IMR-90 (cell line): Measurements from ENCODE around the gene FAM20A. TPM values are rescaled to one million over a fixed set of nuclear protein-coding genes. Genes with fewer than 3 reads are reported as not detected.
"Not testable (repeated sequence)": the region's sequence is repeated elsewhere in the genome, so short reads cannot be mapped to it uniquely, and the experiment has no call there.

Experiments
- ATAC-seq: fragments of 200-7000 bp; cut with Tn5 transposase; 2 replicates; pipeline ENCODE4 v1.9.1; 2020; ENCODE audit warnings: low read depth, mild to moderate bottlenecking, moderate library complexity
- BruUV-seq: library from RNA; stranded (reverse); fragments of 400-500 nt; replicated peaks from 2 replicates; lab custom pipeline; 2021; lab: Mats Ljungman, UMichigan
- CTCF ChIA-PET: fragments of 300-600 bp; formaldehyde crosslinking; extraction: SDS; loops from one replicate; lab custom pipeline; 2021; ENCODE audit warnings: antibody characterized with exemption; lab: Yijun Ruan, JAX
- POLR2A ChIA-PET: fragments of 300-600 bp; sonication (Branson Sonifier 250); formaldehyde crosslinking; loops from one replicate; lab custom pipeline; 2022; ENCODE audit warnings: antibody characterized with exemption; ENCODE audit not compliant: unreplicated experiment; lab: Charles Lee
- DNase-seq: peaks from one replicate; pipeline ENCODE4 v3.0.0; 2013
- H2AFZ ChIP-seq: replicated peaks from 2 replicates; pipeline ENCODE3; 2013; ENCODE audit warnings: low read length, mild to moderate bottlenecking; ENCODE audit not compliant: poor library complexity
- H2AK5ac ChIP-seq: 2 replicates; pipeline ENCODE4 v1.6.1; 2013; ENCODE audit warnings: low read depth, low read length, inconsistent platforms
- H2AK9ac ChIP-seq: replicated peaks from 2 replicates; pipeline ENCODE3; 2013; ENCODE audit warnings: mild to moderate bottlenecking, low read depth, low read length, moderate library complexity; ENCODE audit not compliant: poor library complexity
- H2BK120ac ChIP-seq: 2 replicates; pipeline ENCODE4 v1.6.1; 2013; ENCODE audit warnings: low read depth, low read length, inconsistent platforms
- H2BK15ac ChIP-seq: 3 replicates; pipeline ENCODE4 v1.6.1; 2013; ENCODE audit warnings: low read depth, low read length, inconsistent platforms
- H2BK20ac ChIP-seq: 2 replicates; pipeline ENCODE4 v1.6.1; 2013; ENCODE audit warnings: low read depth, mild to moderate bottlenecking, inconsistent platforms, low read length, moderate library complexity
- H2BK5ac ChIP-seq: 2 replicates; pipeline ENCODE4 v1.6.1; 2013; ENCODE audit warnings: mild to moderate bottlenecking, low read depth, low read length, inconsistent platforms; ENCODE audit not compliant: poor library complexity, severe bottlenecking
- H3K14ac ChIP-seq: replicated peaks from 2 replicates; pipeline ENCODE4 v1.6.1; 2013; ENCODE audit warnings: low read depth, low read length, inconsistent platforms
- H3K18ac ChIP-seq: 2 replicates; pipeline ENCODE4 v1.6.1; 2013; ENCODE audit warnings: low read depth, low read length, control low read depth
- H3K23ac ChIP-seq: 2 replicates; pipeline ENCODE4 v1.6.1; 2013; ENCODE audit warnings: low read depth, low read length, inconsistent platforms
- H3K27ac ChIP-seq: 2 replicates; pipeline ENCODE4 v1.5.1; 2013; ENCODE audit warnings: mild to moderate bottlenecking, control low read depth, low read length; ENCODE audit not compliant: insufficient read depth
- H3K27me3 ChIP-seq: 2 replicates; pipeline ENCODE4 v1.6.1; 2013; ENCODE audit warnings: low read length; ENCODE audit not compliant: control insufficient read depth, insufficient read depth
- H3K36me3 ChIP-seq: 2 replicates; pipeline ENCODE4 v1.6.1; 2013; ENCODE audit warnings: low read length, mixed read lengths; ENCODE audit not compliant: control insufficient read depth, insufficient read depth
- H3K4ac ChIP-seq: 2 replicates; pipeline ENCODE4 v1.6.1; 2013; ENCODE audit warnings: low read depth, low read length, inconsistent platforms
- H3K4me1 ChIP-seq: 2 replicates; pipeline ENCODE4 v1.6.1; 2013; ENCODE audit warnings: low read length, mixed read lengths; ENCODE audit not compliant: control insufficient read depth, insufficient read depth
- H3K4me2 ChIP-seq: 2 replicates; pipeline ENCODE4 v1.6.1; 2013; ENCODE audit warnings: low read depth, mild to moderate bottlenecking, control low read depth, low read length, moderate library complexity
- H3K4me3 ChIP-seq: 2 replicates; pipeline ENCODE4 v1.5.1; 2013; ENCODE audit warnings: low read depth, mild to moderate bottlenecking, control low read depth, low read length, moderate library complexity; ENCODE audit not compliant: insufficient read depth
- H3K56ac ChIP-seq: 2 replicates; pipeline ENCODE4 v1.6.1; 2013; ENCODE audit warnings: low read length, inconsistent platforms; ENCODE audit not compliant: insufficient read depth; ENCODE audit errors: extremely low read depth
- H3K79me1 ChIP-seq, 2 experiments: 2 replicates each; pipeline ENCODE4 v1.6.1; 2013; ENCODE audit warnings: low read length in 2 of 2, inconsistent platforms in 1 of 2, low read depth in 1 of 2
- H3K9ac ChIP-seq: 2 replicates; pipeline ENCODE4 v1.6.1; 2013; ENCODE audit warnings: low read depth, low read length, control low read depth
- H3K9me1 ChIP-seq: 2 replicates; pipeline ENCODE4 v1.6.1; 2013; ENCODE audit warnings: low read length, inconsistent platforms; ENCODE audit not compliant: insufficient read depth
- H3K9me3 ChIP-seq: 2 replicates; pipeline ENCODE4 v1.6.1; 2013; ENCODE audit warnings: low read length; ENCODE audit not compliant: control insufficient read depth, insufficient read depth
- H4K20me1 ChIP-seq: 2 replicates; pipeline ENCODE4 v1.6.1; 2013; ENCODE audit warnings: low read length, inconsistent platforms; ENCODE audit not compliant: insufficient read depth
- H4K5ac ChIP-seq: 2 replicates; pipeline ENCODE4 v1.6.1; 2013; ENCODE audit warnings: mild to moderate bottlenecking, low read depth, low read length, control low read depth
- H4K8ac ChIP-seq, 2 experiments: 2 replicates each; pipeline ENCODE4 v1.6.1; 2013; ENCODE audit warnings: low read depth in 2 of 2, low read length in 2 of 2, control low read depth in 1 of 2, inconsistent platforms in 1 of 2
- H4K91ac ChIP-seq: 2 replicates; pipeline ENCODE4 v1.6.1; 2013; ENCODE audit warnings: low read depth, low read length, inconsistent platforms; ENCODE audit not compliant: insufficient read depth
- WGBS, 2 experiments: methylation state at CpG; one replicate each; pipeline versions ENCODE4 v1.1.5 to v1.1.7; 2013; ENCODE audit warnings: missing lambda C conversion rate in 2 of 2; ENCODE audit not compliant: insufficient read length in 1 of 2; ENCODE audit errors: extremely low coverage in 2 of 2; 5-methylcytosine and 5-hydroxymethylcytosine counted together
- dilution Hi-C: fragments of 300-500 bp; cut with HindIII; formaldehyde crosslinking; loops from one replicate; pipeline ENCODE4 v1.14.3; 2018; ENCODE audit warnings: low sequenced_read_pairs; ENCODE audit not compliant: unreplicated experiment
- in situ Hi-C: fragments of 300-500 bp; cut with MboI; formaldehyde crosslinking; loops from 3 replicates; pipeline ENCODE4 v1.14.3; 2019; ENCODE audit warnings: low sequenced_read_pairs, inconsistent platforms, mixed read lengths
- intact Hi-C: fragments of 100-400 bp; cut with micrococcal nuclease; formaldehyde crosslinking; loops from 2 replicates; pipeline ENCODE4 v1.10.0; 2022
- polyA plus RNA-seq, 3 experiments: library from polyadenylated mRNA; depleted of rRNA; stranded (reverse); fragments of >200 nt; gene quantifications; 2 replicates each; pipeline ENCODE4 v1.2.3, GENCODE V29; 2012; ENCODE audit warnings: low replicate concordance in 1 of 3
- total RNA-seq: library from RNA; depleted of rRNA; stranded (reverse); fragments of >200 nt; gene quantifications from 2 replicates; pipeline ENCODE4 v1.2.3, GENCODE V29; 2012

Gene FAM20A
- total and polyA plus RNA-seq, 2 of the 4 experiments (the other 2 are of a cell fraction), result not detected

- not testable (repeated sequence) for BruUV-seq
- peaks cover 55% of the 10 kb centered on the region for H4K20me1 ChIP-seq
Observed at GRCh38 chr17:68517605-68518004, 83.6 kb downstream of the FAM20A start.

More at GRCh38 chr17:68517605-68518004, 83.6 kb downstream of the FAM20A start:
- H2AK5ac ChIP-seq, H4K8ac ChIP-seq, H3K9me1 ChIP-seq, CTCF ChIA-PET, H3K4me1 ChIP-seq, in situ Hi-C loops, H2BK5ac ChIP-seq, ATAC-seq, H2AK9ac ChIP-seq, H3K23ac ChIP-seq, intact Hi-C loops, H4K91ac ChIP-seq, H3K9ac ChIP-seq, H2BK120ac ChIP-seq, H3K4me3 ChIP-seq, H3K14ac ChIP-seq, H3K4me2 ChIP-seq, H3K4ac ChIP-seq, H3K27me3 ChIP-seq, H4K5ac ChIP-seq, H2BK20ac ChIP-seq, H2BK15ac ChIP-seq, H2AFZ ChIP-seq, H3K18ac ChIP-seq, H3K56ac ChIP-seq, dilution Hi-C loops, DNase-seq, H3K27ac ChIP-seq, POLR2A ChIA-PET, H3K9me3 ChIP-seq: not testable (repeated sequence)
- peaks cover 15 to 59% of the 10 kb centered on the region in 2 experiments for H3K79me1 ChIP-seq
- no CpG with 5 or more reads among the region's 3 CpGs for WGBS, 2 experiments
- H3K36me3 ChIP-seq, result peaks cover 23% of the 10 kb centered on the region
